K562 (cell line): Measurements from ENCODE around the gene EPHA2. TPM values are rescaled to one million over a fixed set of nuclear protein-coding genes. Genes with fewer than 3 reads are reported as not detected.

Experiments
- BRD9 ChIP-seq: fragments of 450-650 bp; IDR thresholded peaks from 2 replicates; pipeline ENCODE4 v1.6.1; 2018; ENCODE audit warnings: low read depth; ENCODE audit not compliant: partially characterized antibody
- CBFA2T3 ChIP-seq: fragments of 450-650 bp; IDR thresholded peaks from 2 replicates; pipeline ENCODE4 v1.6.1; 2017
- ETV1 ChIP-seq: fragments of 450-650 bp; conservative IDR thresholded peaks from 2 replicates; pipeline ENCODE4 v1.6.1; 2016; ENCODE audit warnings: missing genetic modification characterization, control low read depth, low read depth, missing compliant biosample characterization
- GATAD2A ChIP-seq: fragments of 450-650 bp; IDR thresholded peaks from 2 replicates; pipeline ENCODE4 v1.6.1; 2017
- HDAC1 ChIP-seq, 2 experiments: fragments of 450-650 bp; IDR thresholded peaks; 2 replicates each; pipeline ENCODE4 v1.6.1; 2016 to 2017; ENCODE audit warnings: inconsistent platforms in 1 of 2, mild to moderate bottlenecking in 1 of 2, moderate library complexity in 1 of 2
- MAFF ChIP-seq: IDR thresholded peaks from 2 replicates; pipeline ENCODE4 v1.6.1; 2012; ENCODE audit warnings: low read length, improper control_type of control experiment
- PTTG1 ChIP-seq: fragments of 450-650 bp; IDR thresholded peaks from 2 replicates; pipeline ENCODE4 v1.6.1; 2016; ENCODE audit warnings: low read depth, mild to moderate bottlenecking, missing genetic modification characterization, missing compliant biosample characterization
- RAD21 ChIP-seq, 2 experiments: fragments of 250-450 bp in 1 of 2; fragments of 450-650 bp in 1 of 2; sonication (Bioruptor Pico) in 1 of 2; formaldehyde crosslinking in 1 of 2; IDR thresholded peaks in 1 of 2; conservative IDR thresholded peaks in 1 of 2; 2 replicates each; pipeline versions ENCODE4 v1.4.0 to v1.8.0; 2020 to 2022; ENCODE audit warnings: mild to moderate bottlenecking in 2 of 2, moderate library complexity in 1 of 2
- SUPT5H ChIP-seq: fragments of 450-650 bp; IDR thresholded peaks from 2 replicates; pipeline ENCODE4 v1.6.1; 2016
- TAF1 ChIP-seq: IDR thresholded peaks from 2 replicates; pipeline ENCODE4 v1.6.1; 2011; ENCODE audit warnings: mild to moderate bottlenecking, low read length, moderate library complexity; ENCODE audit not compliant: insufficient read depth, control insufficient read depth, severe bottlenecking; ENCODE audit errors: extremely low read depth
- TCF7L2 ChIP-seq: fragments of 150-350 bp; IDR thresholded peaks from 2 replicates; pipeline ENCODE4 v1.6.1; 2016; ENCODE audit warnings: low read depth, mild to moderate bottlenecking, low read length, moderate library complexity
- TFAP4 ChIP-seq: sonication (generic); formaldehyde crosslinking; IDR thresholded peaks from 2 replicates; pipeline ENCODE4 v1.8.0; 2022; ENCODE audit warnings: missing genetic modification reagents, mild to moderate bottlenecking, moderate library complexity, borderline replicate concordance
- ZNF639 ChIP-seq, 2 experiments: fragments of 200-800 bp in 1 of 2; sonication (Bioruptor generic) in 1 of 2; sonication (generic) in 1 of 2; formaldehyde crosslinking in 1 of 2; IDR thresholded peaks in 1 of 2; conservative IDR thresholded peaks in 1 of 2; 2 replicates each; pipeline versions ENCODE4 v1.5.0 to v1.6.1; 2016 to 2020; ENCODE audit warnings: missing compliant biosample characterization in 1 of 2, missing genetic modification characterization in 1 of 2, missing genetic modification reagents in 1 of 2
- ZNF696 ChIP-seq: fragments of 250-450 bp; sonication (Bioruptor Pico); conservative IDR thresholded peaks from 2 replicates; pipeline ENCODE4 v1.4.0; 2020; ENCODE audit warnings: mild to moderate bottlenecking, moderate library complexity
- ZNF785 ChIP-seq: fragments of 250-450 bp; sonication (Bioruptor Pico); IDR thresholded peaks from 2 replicates; pipeline ENCODE4 v1.4.0; 2020; ENCODE audit warnings: mild to moderate bottlenecking
- polyA plus RNA-seq, 8 experiments: library from polyadenylated mRNA; depleted of rRNA in 4 of 8; stranded (reverse) in 5 of 8; unstranded in 3 of 8; fragments of >200 nt; fragmentation: Nextera tagmentation in 2 of 8; fragmentation: Illumina TruSeq in 1 of 8; extraction: Ambion mirVana in 2 of 8; extraction: Trizol in 1 of 8; gene quantifications; 2 replicates each; pipeline versions ENCODE4 v1.2.1 to v1.2.3, GENCODE V29; 2011 to 2014; ENCODE audit warnings: inconsistent platforms in 1 of 8, missing spikeins in 1 of 8
- total RNA-seq, 7 experiments: library from RNA; depleted of rRNA in 6 of 7; stranded (reverse); fragments of >200 nt in 6 of 7; fragmentation: Illumina TruSeq in 2 of 7; extraction: Trizol in 2 of 7; gene quantifications; 2 replicates each; pipeline versions ENCODE4 v1.2.1 to v1.2.3, GENCODE V29; 2011 to 2021; ENCODE audit warnings: low replicate concordance in 1 of 7
- TF ChIP-seq, protein P1 (sequence below): sonication (generic); formaldehyde crosslinking; IDR thresholded peaks from 2 replicates; pipeline ENCODE4 v1.8.0; 2022; ENCODE audit warnings: mild to moderate bottlenecking, missing genetic modification reagents

EPHA2 gene
- total and polyA plus RNA-seq, 9 of the 15 experiments (the other 6 are each of a cell fraction or from before 2014, with no cell fraction given): 0.04 to 0.40 (median 0.07) TPM; not detected in 4

GRCh38 chr1:16172964-16173446 is 17.1 kb upstream of the EPHA2 start (continued):
- TF ChIP-seq ZNF785 (CRISPR knock-in tag): no peak
- no peak for TF ChIP-seq TCF7L2
- peak in 1 of 2 experiments; percentile 14; a peak in 1 of 4 replicates for TF ChIP-seq HDAC1 (IDR thresholded peaks at IDR 0.05)
- peak; percentile 44 for TF ChIP-seq TAF1
- TF ChIP-seq ZNF639 (CRISPR knock-in tag; conservative IDR thresholded peaks at IDR 0.05 in 1 of 2, IDR thresholded peaks at IDR 0.05 in 1 of 2): peak in 1 of 2 experiments; percentile 48; a peak in 1 of 4 replicates
- TF ChIP-seq CBFA2T3: no peak; the same call in 1 of the 2 replicates
- no peak; the same call in 1 of the 2 replicates for TF ChIP-seq TFAP4
- TF ChIP-seq BRD9: peak; percentile 61
- TF ChIP-seq, protein P1, sequence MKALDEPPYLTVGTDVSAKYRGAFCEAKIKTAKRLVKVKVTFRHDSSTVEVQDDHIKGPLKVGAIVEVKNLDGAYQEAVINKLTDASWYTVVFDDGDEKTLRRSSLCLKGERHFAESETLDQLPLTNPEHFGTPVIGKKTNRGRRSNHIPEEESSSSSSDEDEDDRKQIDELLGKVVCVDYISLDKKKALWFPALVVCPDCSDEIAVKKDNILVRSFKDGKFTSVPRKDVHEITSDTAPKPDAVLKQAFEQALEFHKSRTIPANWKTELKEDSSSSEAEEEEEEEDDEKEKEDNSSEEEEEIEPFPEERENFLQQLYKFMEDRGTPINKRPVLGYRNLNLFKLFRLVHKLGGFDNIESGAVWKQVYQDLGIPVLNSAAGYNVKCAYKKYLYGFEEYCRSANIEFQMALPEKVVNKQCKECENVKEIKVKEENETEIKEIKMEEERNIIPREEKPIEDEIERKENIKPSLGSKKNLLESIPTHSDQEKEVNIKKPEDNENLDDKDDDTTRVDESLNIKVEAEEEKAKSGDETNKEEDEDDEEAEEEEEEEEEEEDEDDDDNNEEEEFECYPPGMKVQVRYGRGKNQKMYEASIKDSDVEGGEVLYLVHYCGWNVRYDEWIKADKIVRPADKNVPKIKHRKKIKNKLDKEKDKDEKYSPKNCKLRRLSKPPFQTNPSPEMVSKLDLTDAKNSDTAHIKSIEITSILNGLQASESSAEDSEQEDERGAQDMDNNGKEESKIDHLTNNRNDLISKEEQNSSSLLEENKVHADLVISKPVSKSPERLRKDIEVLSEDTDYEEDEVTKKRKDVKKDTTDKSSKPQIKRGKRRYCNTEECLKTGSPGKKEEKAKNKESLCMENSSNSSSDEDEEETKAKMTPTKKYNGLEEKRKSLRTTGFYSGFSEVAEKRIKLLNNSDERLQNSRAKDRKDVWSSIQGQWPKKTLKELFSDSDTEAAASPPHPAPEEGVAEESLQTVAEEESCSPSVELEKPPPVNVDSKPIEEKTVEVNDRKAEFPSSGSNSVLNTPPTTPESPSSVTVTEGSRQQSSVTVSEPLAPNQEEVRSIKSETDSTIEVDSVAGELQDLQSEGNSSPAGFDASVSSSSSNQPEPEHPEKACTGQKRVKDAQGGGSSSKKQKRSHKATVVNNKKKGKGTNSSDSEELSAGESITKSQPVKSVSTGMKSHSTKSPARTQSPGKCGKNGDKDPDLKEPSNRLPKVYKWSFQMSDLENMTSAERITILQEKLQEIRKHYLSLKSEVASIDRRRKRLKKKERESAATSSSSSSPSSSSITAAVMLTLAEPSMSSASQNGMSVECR (CRISPR knock-in tag): no peak
- no peak for TF ChIP-seq MAFF
- no peak for TF ChIP-seq GATAD2A
- TF ChIP-seq SUPT5H: peak; percentile 39
- TF ChIP-seq ETV1 (tag): no peak
- TF ChIP-seq ZNF696 (CRISPR knock-in tag): no peak
- TF ChIP-seq RAD21 (CRISPR knock-in tag; conservative IDR thresholded peaks at IDR 0.05 in 1 of 2, IDR thresholded peaks at IDR 0.05 in 1 of 2): no peak
- peak; percentile 14; the same call in 1 of the 2 replicates for TF ChIP-seq PTTG1 (tag)
